PC-9 (cell line): Measurements from ENCODE around the gene TLE3. TPM values are rescaled to one million over a fixed set of nuclear protein-coding genes. Genes with fewer than 3 reads are reported as not detected.

ENCODE experiments used
- BruUV-seq: library from RNA; stranded (reverse); fragments of 400-500 nt; replicated peaks from 2 replicates; lab custom pipeline; 2021; lab: Mats Ljungman, UMichigan
- CTCF ChIA-PET: fragments of 300-600 bp; sonication (Branson Sonifier 250); formaldehyde crosslinking; loops from one replicate; lab custom pipeline; 2022; ENCODE audit warnings: antibody characterized with exemption; lab: Charles Lee
- POLR2A ChIA-PET: fragments of 300-600 bp; sonication (Branson Sonifier 250); formaldehyde crosslinking; loops from one replicate; lab custom pipeline; 2022; ENCODE audit warnings: antibody characterized with exemption; ENCODE audit not compliant: unreplicated experiment; lab: Charles Lee
- DNase-seq, 2 experiments: peaks; one replicate each; pipeline versions ENCODE4 v3.0.0 to v3.0.0-alpha.2; 2015 to 2022; ENCODE audit warnings: mixed read lengths in 1 of 2
- H2AFZ ChIP-seq: fragments of 200-600 bp; sonication (generic); 2 replicates; pipeline ENCODE4 v1.8.1; 2017; ENCODE audit warnings: antibody characterized with exemption
- H3F3A ChIP-seq: fragments of 200-600 bp; sonication (generic); 2 replicates; pipeline ENCODE4 v1.8.1; 2017; ENCODE audit warnings: antibody characterized with exemption, mild to moderate bottlenecking, low read depth; ENCODE audit not compliant: insufficient read depth
- H3K27ac ChIP-seq: fragments of 200-600 bp; sonication (generic); 2 replicates; pipeline ENCODE4 v1.6.1; 2016; ENCODE audit warnings: mixed run types
- H3K27me3 ChIP-seq: fragments of 200-600 bp; sonication (generic); 2 replicates; pipeline ENCODE4 v1.6.1; 2016; ENCODE audit warnings: low read depth, mixed run types; ENCODE audit not compliant: insufficient read depth
- H3K36me3 ChIP-seq: fragments of 200-600 bp; sonication (generic); 2 replicates; pipeline ENCODE4 v1.6.1; 2016; ENCODE audit warnings: low read depth, mixed run types
- H3K4me1 ChIP-seq: fragments of 200-600 bp; sonication (generic); replicated peaks from 2 replicates; pipeline ENCODE4 v1.6.1; 2016; ENCODE audit warnings: mixed run types; ENCODE audit not compliant: insufficient read depth
- H3K4me2 ChIP-seq: fragments of 200-600 bp; sonication (generic); 2 replicates; pipeline ENCODE4 v1.6.1; 2017; ENCODE audit warnings: mixed run types
- H3K4me3 ChIP-seq: fragments of 200-600 bp; sonication (generic); 2 replicates; pipeline ENCODE4 v1.6.1; 2016; ENCODE audit warnings: mixed run types
- H3K79me2 ChIP-seq: fragments of 200-600 bp; sonication (generic); 2 replicates; pipeline ENCODE4 v1.6.1; 2017; ENCODE audit warnings: low read depth, mixed run types
- H3K9me2 ChIP-seq: fragments of 200-600 bp; sonication (generic); 2 replicates; pipeline ENCODE4 v1.8.1; 2017; ENCODE audit warnings: mild to moderate bottlenecking; ENCODE audit not compliant: insufficient read depth
- H3K9me3 ChIP-seq: fragments of 200-600 bp; sonication (generic); 2 replicates; pipeline ENCODE4 v1.8.1; 2016; ENCODE audit warnings: low read depth; ENCODE audit not compliant: insufficient read depth
- H4K20me1 ChIP-seq: fragments of 200-600 bp; sonication (generic); 2 replicates; pipeline ENCODE4 v1.8.1; 2017; ENCODE audit not compliant: insufficient read depth
- EZH2 ChIP-seq: fragments of 200-600 bp; sonication (generic); IDR thresholded peaks from 2 replicates; pipeline ENCODE4 v1.8.0; 2017; ENCODE audit warnings: antibody characterized with exemption, low read depth
- intact Hi-C: fragments of 100-400 bp; cut with micrococcal nuclease; formaldehyde crosslinking; loops from one replicate; pipeline ENCODE4 v1.10.0; 2022; ENCODE audit not compliant: unreplicated experiment
- total RNA-seq: library from RNA; stranded (reverse); gene quantifications from 2 replicates; pipeline ENCODE4 v1.2.3, GENCODE V29; 2021
- TF ChIP-seq, protein P1 (sequence below): fragments of 200-600 bp; sonication (generic); conservative IDR thresholded peaks from 2 replicates; pipeline ENCODE4 v1.6.1; 2017; ENCODE audit warnings: mixed run types, antibody characterized with exemption, mild to moderate bottlenecking, moderate library complexity

The TLE3 gene
- total RNA-seq, 1 experiment from 2014 or later: 51.3 TPM

DNA sequence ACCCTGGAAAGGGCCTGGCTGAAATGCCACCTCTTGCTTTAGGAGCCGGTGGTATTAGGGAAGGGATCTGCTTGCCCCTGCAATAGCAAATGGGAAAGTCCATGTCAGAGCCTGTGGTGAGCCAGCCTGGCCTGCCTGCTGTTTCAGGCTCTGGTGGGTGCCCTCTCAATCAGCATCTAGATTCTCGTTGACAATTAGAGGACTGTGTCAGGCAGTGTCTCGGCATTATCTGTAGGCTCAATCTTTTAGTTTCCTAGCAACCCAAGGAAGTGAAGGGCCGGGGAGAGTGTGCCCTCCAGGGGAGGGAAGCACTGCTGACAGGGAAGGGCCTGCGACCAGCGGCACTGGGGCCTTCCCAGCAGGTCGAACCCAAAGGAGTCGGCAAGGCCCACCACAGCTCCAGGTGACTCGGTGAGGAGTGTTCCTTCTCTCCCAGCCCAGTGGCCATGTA is 42.1 kb downstream of the TLE3 start:
- TF ChIP-seq, protein P1, sequence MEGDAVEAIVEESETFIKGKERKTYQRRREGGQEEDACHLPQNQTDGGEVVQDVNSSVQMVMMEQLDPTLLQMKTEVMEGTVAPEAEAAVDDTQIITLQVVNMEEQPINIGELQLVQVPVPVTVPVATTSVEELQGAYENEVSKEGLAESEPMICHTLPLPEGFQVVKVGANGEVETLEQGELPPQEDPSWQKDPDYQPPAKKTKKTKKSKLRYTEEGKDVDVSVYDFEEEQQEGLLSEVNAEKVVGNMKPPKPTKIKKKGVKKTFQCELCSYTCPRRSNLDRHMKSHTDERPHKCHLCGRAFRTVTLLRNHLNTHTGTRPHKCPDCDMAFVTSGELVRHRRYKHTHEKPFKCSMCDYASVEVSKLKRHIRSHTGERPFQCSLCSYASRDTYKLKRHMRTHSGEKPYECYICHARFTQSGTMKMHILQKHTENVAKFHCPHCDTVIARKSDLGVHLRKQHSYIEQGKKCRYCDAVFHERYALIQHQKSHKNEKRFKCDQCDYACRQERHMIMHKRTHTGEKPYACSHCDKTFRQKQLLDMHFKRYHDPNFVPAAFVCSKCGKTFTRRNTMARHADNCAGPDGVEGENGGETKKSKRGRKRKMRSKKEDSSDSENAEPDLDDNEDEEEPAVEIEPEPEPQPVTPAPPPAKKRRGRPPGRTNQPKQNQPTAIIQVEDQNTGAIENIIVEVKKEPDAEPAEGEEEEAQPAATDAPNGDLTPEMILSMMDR: no peak
- TF ChIP-seq EZH2: no peak
- H2AFZ ChIP-seq: no peak overlapping the region
- POLR2A ChIA-PET: no interaction called here
- intact Hi-C loops: no loop called here
- peaks cover 4% of the 10 kb centered on the region; the same call in 1 of the 2 replicates for H3F3A ChIP-seq
- no peak for DNase-seq
- no peaks in the 10 kb centered on the region for H3K4me1 ChIP-seq
- no peak overlapping the region for H3K4me3 ChIP-seq
- no peaks in the 10 kb centered on the region for H3K27me3 ChIP-seq
- no peaks in the 10 kb centered on the region for H3K79me2 ChIP-seq
- no peaks in the 10 kb centered on the region for H3K9me2 ChIP-seq
- H3K27ac ChIP-seq: no peak overlapping the region
- H4K20me1 ChIP-seq: no peaks in the 10 kb centered on the region
- CTCF ChIA-PET: no interaction called here
- no peak overlapping the region for H3K4me2 ChIP-seq
- no TSS peak for BruUV-seq
- no peaks in the 10 kb centered on the region for H3K36me3 ChIP-seq
- H3K9me3 ChIP-seq: no peaks in the 10 kb centered on the region

DNA sequence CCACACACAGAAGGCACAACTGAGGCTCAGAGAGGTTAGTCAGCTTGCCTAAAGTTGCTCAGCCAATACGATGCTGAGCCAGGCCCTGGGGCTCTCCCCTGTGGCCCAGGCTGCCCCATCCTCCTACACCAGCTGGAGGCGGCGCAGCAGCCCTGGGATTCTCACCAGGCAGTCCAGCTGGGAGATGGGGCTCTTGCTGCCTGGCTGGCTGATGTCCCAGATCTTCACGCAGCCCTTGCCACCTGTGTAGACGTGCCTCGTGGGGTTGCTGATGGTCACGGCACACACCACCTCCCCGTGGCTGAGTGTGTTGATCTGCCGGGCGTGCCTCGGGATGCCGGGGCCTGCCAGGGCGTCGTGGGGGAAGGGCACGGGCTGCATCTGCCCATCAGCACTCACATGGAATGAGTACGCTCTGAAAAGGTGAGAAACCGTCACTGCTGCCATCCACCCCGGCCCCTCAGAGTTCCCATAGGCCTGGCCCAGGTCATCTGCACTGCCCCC is 42.8 kb downstream of the TLE3 start:
- DNase-seq: no peak
- Histone ChIP-seq H4K20me1 (no peaks in the 10 kb centered on the region), H3K9me3 (no peaks in the 10 kb centered on the region), H3K79me2 (no peaks in the 10 kb centered on the region), H3K9me2 (no peaks in the 10 kb centered on the region), H3F3A (peaks cover 4% of the 10 kb centered on the region; the same call in 1 of the 2 replicates), H3K36me3 (no peaks in the 10 kb centered on the region), H3K27me3 (no peaks in the 10 kb centered on the region), H3K27ac (no peak overlapping the region), H3K4me3 (no peak overlapping the region), H3K4me1 (no peaks in the 10 kb centered on the region), H2AFZ (no peak overlapping the region), H3K4me2 (no peak overlapping the region)
- ChIA-PET POLR2A (interaction anchor here (0.7 kb wide), 1 partner anchor 450 kb away, joined by 4 read pairs; no protein-coding TSS in a partner anchor), CTCF (no interaction called here)
- TF ChIP-seq EZH2: no peak
- TF ChIP-seq, protein P1: no peak
- intact Hi-C loops: no loop called here
- no TSS peak for BruUV-seq

DNA sequence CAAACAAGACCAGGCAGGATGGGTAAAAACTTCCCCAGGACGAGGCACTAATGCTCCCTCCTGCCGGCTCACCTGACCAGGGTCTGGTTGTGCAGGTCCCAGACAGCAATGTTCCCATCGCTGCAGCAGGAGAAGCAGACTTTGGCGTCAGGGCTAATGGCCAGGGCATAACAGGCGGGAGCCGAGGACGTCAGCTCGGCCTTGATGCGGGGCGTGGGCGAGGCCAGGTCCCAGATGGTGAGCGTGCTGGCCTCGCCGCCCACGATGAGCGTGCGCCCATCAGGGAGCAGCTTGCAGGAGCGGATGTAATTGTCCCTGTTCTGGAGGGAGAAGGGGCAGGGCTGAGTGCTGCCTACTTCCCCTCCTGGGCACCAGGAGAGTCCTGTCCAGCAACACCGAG is 43.4 kb downstream of the TLE3 start:
- POLR2A ChIA-PET: interaction anchor here (0.7 kb wide), 1 partner anchor 451 kb away, joined by 4 read pairs; no protein-coding TSS in a partner anchor
- BruUV-seq: no TSS peak
- H4K20me1 ChIP-seq: no peaks in the 10 kb centered on the region
- no peaks in the 10 kb centered on the region for H3K4me1 ChIP-seq
- no peaks in the 10 kb centered on the region for H3K9me2 ChIP-seq
- TF ChIP-seq EZH2: no peak
- TF ChIP-seq, protein P1: no peak
- H2AFZ ChIP-seq: no peak overlapping the region
- no peak overlapping the region for H3K4me3 ChIP-seq
- H3K36me3 ChIP-seq: no peaks in the 10 kb centered on the region
- H3K27me3 ChIP-seq: no peaks in the 10 kb centered on the region
- no peak overlapping the region for H3K4me2 ChIP-seq
- peaks cover 4% of the 10 kb centered on the region; the same call in 1 of the 2 replicates for H3F3A ChIP-seq
- DNase-seq: no peak
- intact Hi-C loops: no loop called here
- no peaks in the 10 kb centered on the region for H3K9me3 ChIP-seq
- H3K79me2 ChIP-seq: no peaks in the 10 kb centered on the region
- H3K27ac ChIP-seq: no peak overlapping the region
- CTCF ChIA-PET: no interaction called here
